ENCODE measurements around the gene NHSL1. TPM values are rescaled to one million over a fixed set of nuclear protein-coding genes. Genes with fewer than 3 reads are reported as not detected.

The NHSL1 gene
- total and polyA plus RNA-seq, 7 donors = 6.5 to 17.5 (median 8.6) TPM

- WGBS, 2 donors = 88 to 93% methylated on average over 8 of the region's 8 CpGs
- Histone ChIP-seq H3K4me1 (peaks cover 0 to 15% (median 11%) of the 10 kb centered on the region in 4 donors), H3K27me3 (no peaks in the 10 kb centered on the region), H3K4me3 (peak overlapping the region in 3 of 4 donors; percentile 73 to 95 (median 79)), H3K9me3 (no peaks in the 10 kb centered on the region), H3K36me3 (peaks cover 0 to 22% (median 10%) of the 10 kb centered on the region in 4 donors), H3K27ac (peak overlapping the region; percentile 90 to 94 (median 92))
- intact Hi-C loops (cut with DNase I) = loop anchor here (5.0 to 10.0 kb wide), 4 partner anchors 369 to 582 kb away; partner anchors contain the start of genes CCDC28A, REPS1 and TNFAIP3
- no peak for DNase-seq
- no peak for TF ChIP-seq POLR2AphosphoS5 (IDR thresholded peaks at IDR 0.05)
- TF ChIP-seq CTCF (IDR thresholded peaks at IDR 0.05) = no peak
- TF ChIP-seq POLR2A (IDR thresholded peaks at IDR 0.05) = no peak
- TF ChIP-seq EP300 (IDR thresholded peaks at IDR 0.05) = no peak
Measured at GRCh38 chr6:138402838-138403187, 96.5 kb downstream of the NHSL1 start.

- no peaks in the 10 kb centered on the region for H3K27me3 ChIP-seq
- intact Hi-C loops (cut with DNase I) = loop anchor here (5.0 to 10.0 kb wide), 4 partner anchors 370 to 583 kb away; partner anchors contain the start of genes CCDC28A, REPS1 and TNFAIP3
- H3K9me3 ChIP-seq = no peaks in the 10 kb centered on the region
- no peak overlapping the region for H3K4me3 ChIP-seq
- no peak for DNase-seq
- peaks cover 0 to 16% (median 6%) of the 10 kb centered on the region in 4 donors for H3K36me3 ChIP-seq
- H3K27ac ChIP-seq = peak overlapping the region in 1 of 4 donors; percentile 92
- 94 to 96% methylated on average over 14 of the region's 14 CpGs for WGBS, 2 donors
- TF ChIP-seq POLR2AphosphoS5 (IDR thresholded peaks at IDR 0.05) (no peak), POLR2A (IDR thresholded peaks at IDR 0.05) (no peak), CTCF (IDR thresholded peaks at IDR 0.05) (no peak), EP300 (IDR thresholded peaks at IDR 0.05) (no peak)
- peaks cover 0 to 15% (median 11%) of the 10 kb centered on the region in 4 donors for H3K4me1 ChIP-seq
Measured at GRCh38 chr6:138401960-138402837, 97.1 kb downstream of the NHSL1 start.

GRCh38 chr6:138400326-138400725, 99.0 kb downstream of the NHSL1 start:
- Histone ChIP-seq H3K27me3 (no peaks in the 10 kb centered on the region), H3K4me1 (peaks cover 0 to 14% (median 5%) of the 10 kb centered on the region in 4 donors), H3K27ac (no peak overlapping the region), H3K36me3 (no peaks in the 10 kb centered on the region), H3K4me3 (no peak overlapping the region), H3K9me3 (no peaks in the 10 kb centered on the region)
- intact Hi-C loops (cut with DNase I) = loop anchor here (5.0 to 10.0 kb wide), 4 partner anchors 372 to 584 kb away; partner anchors contain the start of genes CCDC28A, REPS1 and TNFAIP3
- DNase-seq = no peak
- WGBS, 2 donors = 91 to 93% methylated on average over 3 of the region's 3 CpGs
- no peak for TF ChIP-seq CTCF (IDR thresholded peaks at IDR 0.05)
- TF ChIP-seq POLR2A (IDR thresholded peaks at IDR 0.05) = no peak
- TF ChIP-seq POLR2AphosphoS5 (IDR thresholded peaks at IDR 0.05) = no peak
- no peak for TF ChIP-seq EP300 (IDR thresholded peaks at IDR 0.05)

- no peak overlapping the region for H3K4me3 ChIP-seq
- H3K27me3 ChIP-seq = no peaks in the 10 kb centered on the region
- TF ChIP-seq POLR2A (IDR thresholded peaks at IDR 0.05) (no peak), CTCF (IDR thresholded peaks at IDR 0.05) (no peak), POLR2AphosphoS5 (IDR thresholded peaks at IDR 0.05) (no peak), EP300 (IDR thresholded peaks at IDR 0.05) (no peak)
- intact Hi-C loops (cut with DNase I) = no loop called here
- no peak for DNase-seq
- no peaks in the 10 kb centered on the region for H3K4me1 ChIP-seq
- no peaks in the 10 kb centered on the region for H3K9me3 ChIP-seq
- WGBS, 2 donors = 85 to 89% methylated on average over 8 of the region's 8 CpGs
- H3K27ac ChIP-seq = no peak overlapping the region
- no peaks in the 10 kb centered on the region for H3K36me3 ChIP-seq
Measured at GRCh38 chr6:138397128-138398122, 101.9 kb downstream of the NHSL1 start.

Measured in sigmoid colon (tissue), 7 donors.